Prostate gland (tissue), 2 donors: ENCODE results near the gene LRRTM3.

ENCODE experiments used
- CTCF ChIP-seq, 4 experiments: fragments of 200-600 bp in 2 of 4; fragments of 450-650 bp in 2 of 4; sonication (generic) in 2 of 4; IDR thresholded peaks; 1 replicate in 3 of 4; 2 replicates in 1 of 4; pipeline ENCODE4 v1.5.1; 2016 to 2019; ENCODE audit warnings: antibody characterized with exemption in 4 of 4, mild to moderate bottlenecking in 2 of 4, moderate library complexity in 2 of 4
- POLR2A ChIP-seq: fragments of 450-650 bp; IDR thresholded peaks from one replicate; pipeline ENCODE4 v1.6.1; 2016; ENCODE audit warnings: antibody characterized with exemption, mild to moderate bottlenecking
- POLR2AphosphoS5 ChIP-seq: sonication (generic); formaldehyde crosslinking; IDR thresholded peaks from one replicate; pipeline ENCODE4 v1.6.1; 2017; ENCODE audit warnings: antibody characterized with exemption

- TF ChIP-seq CTCF (IDR thresholded peaks at IDR 0.05), result no peak
- no peak for TF ChIP-seq POLR2A
- TF ChIP-seq POLR2AphosphoS5, result no peak
Observed at GRCh38 chr10:67098461-67098860, 172.6 kb downstream of the LRRTM3 start.
